Vagina (tissue), 2 donors: ENCODE measurements around the gene GCH1.

Experiments used
- POLR2A ChIP-seq, 2 donors: fragments of 450-650 bp; IDR thresholded peaks; one replicate each; pipeline ENCODE4 v1.6.1; 2017; ENCODE audit warnings: antibody characterized with exemption in 2 of 2, mild to moderate bottlenecking in 2 of 2, moderate library complexity in 2 of 2
- TF ChIP-seq, protein P1 (sequence below), 3 experiments: fragments of 450-650 bp in 2 of 3; fragments of 200-600 bp in 1 of 3; sonication (generic) in 1 of 3; IDR thresholded peaks; one replicate each; pipeline ENCODE4 v1.5.1; 2017 to 2019; ENCODE audit warnings: antibody characterized with exemption in 3 of 3, mild to moderate bottlenecking in 2 of 3, moderate library complexity in 2 of 3

DNA sequence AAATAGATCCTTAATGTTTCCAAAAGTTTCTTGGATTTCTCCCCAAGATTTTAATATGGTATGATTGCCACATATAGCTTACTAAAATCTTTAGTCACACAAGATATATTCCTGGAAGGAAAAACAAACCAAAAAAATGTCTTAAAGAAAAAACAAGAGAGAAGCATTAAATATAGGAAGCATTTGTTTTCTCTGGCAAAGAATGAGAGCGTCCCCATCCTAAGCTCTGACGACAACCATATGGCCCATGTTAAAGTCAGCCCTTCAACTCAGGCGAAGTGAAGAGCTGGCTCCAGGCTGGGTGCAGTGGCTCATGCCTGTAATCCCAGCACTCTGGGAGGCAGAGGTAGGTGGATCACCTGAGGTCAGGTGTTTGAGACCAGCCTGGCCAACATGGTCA lies 35.6 kb downstream of the GCH1 start:
- TF ChIP-seq, protein P1, sequence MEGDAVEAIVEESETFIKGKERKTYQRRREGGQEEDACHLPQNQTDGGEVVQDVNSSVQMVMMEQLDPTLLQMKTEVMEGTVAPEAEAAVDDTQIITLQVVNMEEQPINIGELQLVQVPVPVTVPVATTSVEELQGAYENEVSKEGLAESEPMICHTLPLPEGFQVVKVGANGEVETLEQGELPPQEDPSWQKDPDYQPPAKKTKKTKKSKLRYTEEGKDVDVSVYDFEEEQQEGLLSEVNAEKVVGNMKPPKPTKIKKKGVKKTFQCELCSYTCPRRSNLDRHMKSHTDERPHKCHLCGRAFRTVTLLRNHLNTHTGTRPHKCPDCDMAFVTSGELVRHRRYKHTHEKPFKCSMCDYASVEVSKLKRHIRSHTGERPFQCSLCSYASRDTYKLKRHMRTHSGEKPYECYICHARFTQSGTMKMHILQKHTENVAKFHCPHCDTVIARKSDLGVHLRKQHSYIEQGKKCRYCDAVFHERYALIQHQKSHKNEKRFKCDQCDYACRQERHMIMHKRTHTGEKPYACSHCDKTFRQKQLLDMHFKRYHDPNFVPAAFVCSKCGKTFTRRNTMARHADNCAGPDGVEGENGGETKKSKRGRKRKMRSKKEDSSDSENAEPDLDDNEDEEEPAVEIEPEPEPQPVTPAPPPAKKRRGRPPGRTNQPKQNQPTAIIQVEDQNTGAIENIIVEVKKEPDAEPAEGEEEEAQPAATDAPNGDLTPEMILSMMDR (IDR thresholded peaks at IDR 0.05): no peak
- TF ChIP-seq POLR2A (IDR thresholded peaks at IDR 0.05): no peak
